H1 (cell line): ENCODE data around the gene AVPR1B. TPM values are rescaled to one million over a fixed set of nuclear protein-coding genes. Genes with fewer than 3 reads are reported as not detected.

Source experiments
- CTCF ChIA-PET: fragments of 300-600 bp; sonication (Branson Sonifier 250); formaldehyde crosslinking; loops from one replicate; lab custom pipeline; 2021; ENCODE audit not compliant: partially characterized antibody; lab: Charles Lee
- POLR2A ChIA-PET: fragments of 300-600 bp; sonication (Branson Sonifier 250); formaldehyde crosslinking; loops from one replicate; lab custom pipeline; 2021; ENCODE audit warnings: inconsistent platforms; ENCODE audit not compliant: partially characterized antibody; lab: Charles Lee
- DNase-seq, 2 experiments: peaks; one replicate each; pipeline versions ENCODE4 v3.0.0 to v3.0.0-alpha.2; 2010 to 2022; ENCODE audit warnings: low spot score in 2 of 2, low read depth in 1 of 2, mixed read lengths in 1 of 2
- FAIRE-seq: peaks from 2 replicates; lab custom pipeline; 2011; peaks lifted over from hg19 to GRCh38; lab: Jason Lieb, UNC
- H2AFZ ChIP-seq: 2 replicates; pipeline ENCODE4 v1.8.1; 2012; ENCODE audit warnings: low read length, inconsistent platforms
- H2AK5ac ChIP-seq: 2 replicates; pipeline ENCODE4 v1.6.1; 2013; ENCODE audit warnings: low read depth, low read length
- H2BK120ac ChIP-seq: replicated peaks from 2 replicates; pipeline ENCODE3; 2013; ENCODE audit warnings: low read depth, low read length, inconsistent platforms
- H2BK12ac ChIP-seq: 2 replicates; pipeline ENCODE4 v1.6.1; 2013; ENCODE audit warnings: low read depth, low read length
- H2BK15ac ChIP-seq: 2 replicates; pipeline ENCODE4 v1.6.1; 2013; ENCODE audit warnings: low read length
- H2BK20ac ChIP-seq: 2 replicates; pipeline ENCODE4 v1.6.1; 2013; ENCODE audit warnings: low read length
- H2BK5ac ChIP-seq: 2 replicates; pipeline ENCODE4 v1.6.1; 2013; ENCODE audit warnings: low read depth, low read length
- H3K14ac ChIP-seq: 2 replicates; pipeline ENCODE4 v1.6.1; 2013; ENCODE audit warnings: inconsistent platforms; ENCODE audit not compliant: insufficient read length
- H3K18ac ChIP-seq: 2 replicates; pipeline ENCODE4 v1.6.1; 2013; ENCODE audit warnings: low read length; ENCODE audit errors: extremely low read depth
- H3K23ac ChIP-seq: 2 replicates; pipeline ENCODE4 v1.6.1; 2013; ENCODE audit warnings: inconsistent platforms; ENCODE audit not compliant: insufficient read length
- H3K23me2 ChIP-seq: 2 replicates; pipeline ENCODE4 v1.6.1; 2013; ENCODE audit warnings: low read depth, low read length
- H3K27ac ChIP-seq: 2 replicates; pipeline ENCODE4 v1.6.1; 2011; ENCODE audit warnings: low read depth, low read length, inconsistent platforms
- H3K27me3 ChIP-seq, 4 experiments: replicated peaks in 1 of 4; 1 replicate in 1 of 4; 2 replicates in 3 of 4; pipeline versions ENCODE4 v1.6.1 to v1.8.1; 2011 to 2013; ENCODE audit warnings: low read length in 3 of 4, mild to moderate bottlenecking in 3 of 4, inconsistent platforms in 2 of 4, mixed read lengths in 2 of 4, moderate library complexity in 1 of 4; ENCODE audit not compliant: control insufficient read depth in 3 of 4, insufficient read depth in 3 of 4; ENCODE audit errors: extremely low read depth in 1 of 4
- H3K36me3 ChIP-seq, 4 experiments: 2 replicates each; pipeline versions ENCODE4 v1.6.1 to v1.8.1; 2011 to 2013; ENCODE audit warnings: mild to moderate bottlenecking in 4 of 4, low read length in 3 of 4, moderate library complexity in 2 of 4, control low read depth in 1 of 4, inconsistent platforms in 1 of 4; ENCODE audit not compliant: insufficient read depth in 4 of 4, control insufficient read depth in 2 of 4
- H3K4ac ChIP-seq: replicated peaks from 2 replicates; pipeline ENCODE3; 2013; ENCODE audit warnings: low read length, low read depth, mixed read lengths, inconsistent platforms; ENCODE audit not compliant: insufficient read length
- H3K4me1 ChIP-seq, 4 experiments: replicated peaks in 1 of 4; 1 replicate in 1 of 4; 2 replicates in 3 of 4; pipeline versions ENCODE4 v1.6.1 to v1.8.1; 2011 to 2013; ENCODE audit warnings: low read length in 3 of 4, inconsistent platforms in 2 of 4, mixed read lengths in 1 of 4; ENCODE audit not compliant: insufficient read depth in 4 of 4, control insufficient read depth in 3 of 4
- H3K4me2 ChIP-seq, 2 experiments: 2 replicates each; pipeline versions ENCODE4 v1.6.1 to v1.8.1; 2011 to 2013; ENCODE audit warnings: low read depth in 2 of 2, low read length in 2 of 2, control low read depth in 1 of 2, inconsistent platforms in 1 of 2, mild to moderate bottlenecking in 1 of 2; ENCODE audit not compliant: insufficient read depth in 1 of 2
- H3K4me3 ChIP-seq, 4 experiments: fragments of 200-600, 300-600 bp in 1 of 4; sonication (generic), shearing (Covaris generic), sonication (Bioruptor Twin) in 1 of 4; 2 replicates each; pipeline versions ENCODE4 v1.5.1 to v1.8.1; 2011 to 2016; ENCODE audit warnings: low read length in 4 of 4, low read depth in 3 of 4, control low read depth in 2 of 4, inconsistent platforms in 2 of 4, mild to moderate bottlenecking in 2 of 4, mixed read lengths in 1 of 4, moderate library complexity in 1 of 4; ENCODE audit not compliant: insufficient read depth in 2 of 4; ENCODE audit errors: extremely low read depth in 1 of 4
- H3K56ac ChIP-seq: replicated peaks from 2 replicates; pipeline ENCODE3; 2013; ENCODE audit warnings: low read depth, mild to moderate bottlenecking, mixed read lengths, low read length, inconsistent platforms; ENCODE audit not compliant: insufficient read length
- H3K79me1 ChIP-seq: 2 replicates; pipeline ENCODE4 v1.6.1; 2013; ENCODE audit warnings: low read depth, low read length, control low read depth
- H3K79me2 ChIP-seq, 2 experiments: 2 replicates each; pipeline versions ENCODE4 v1.6.1 to v1.8.1; 2012 to 2013; ENCODE audit warnings: low read length in 2 of 2, mild to moderate bottlenecking in 2 of 2, inconsistent platforms in 1 of 2; ENCODE audit not compliant: insufficient read depth in 2 of 2, control insufficient read depth in 1 of 2
- H3K9ac ChIP-seq, 4 experiments: replicated peaks in 1 of 4; 1 replicate in 1 of 4; 2 replicates in 3 of 4; pipeline versions ENCODE4 v1.6.1 to v1.8.1; 2011 to 2013; ENCODE audit warnings: low read depth in 3 of 4, low read length in 3 of 4, control low read depth in 2 of 4, mild to moderate bottlenecking in 2 of 4, moderate library complexity in 2 of 4, inconsistent platforms in 1 of 4; ENCODE audit errors: extremely low read depth in 1 of 4
- H3K9me3 ChIP-seq, 2 experiments: 2 replicates each; pipeline versions ENCODE4 v1.6.1 to v1.8.1; 2012 to 2013; ENCODE audit warnings: mild to moderate bottlenecking in 2 of 2, moderate library complexity in 2 of 2, control low read depth in 1 of 2, inconsistent platforms in 1 of 2, low read depth in 1 of 2, low read length in 1 of 2, mixed read lengths in 1 of 2; ENCODE audit not compliant: insufficient read depth in 2 of 2
- H4K20me1 ChIP-seq, 2 experiments: replicated peaks in 1 of 2; 2 replicates each; pipeline versions ENCODE3 to v1.8.1; 2011 to 2013; ENCODE audit warnings: inconsistent platforms in 2 of 2, low read length in 2 of 2, mild to moderate bottlenecking in 1 of 2; ENCODE audit not compliant: insufficient read depth in 2 of 2, control insufficient read depth in 1 of 2
- H4K5ac ChIP-seq: 2 replicates; pipeline ENCODE4 v1.6.1; 2013; ENCODE audit warnings: low read length, low read depth, mixed read lengths, inconsistent platforms; ENCODE audit not compliant: insufficient read length
- H4K8ac ChIP-seq: 2 replicates; pipeline ENCODE4 v1.8.0; 2013; ENCODE audit warnings: mild to moderate bottlenecking, moderate library complexity, low read length, inconsistent platforms; ENCODE audit not compliant: insufficient read depth; ENCODE audit errors: extremely low read depth
- H4K91ac ChIP-seq: replicated peaks from 2 replicates; pipeline ENCODE3; 2013; ENCODE audit warnings: low read length, mixed read lengths, inconsistent platforms; ENCODE audit not compliant: insufficient read length
- BACH1 ChIP-seq: IDR thresholded peaks from 2 replicates; pipeline ENCODE4 v1.6.1; 2012; ENCODE audit warnings: low read length, improper control_type of control experiment
- CHD2 ChIP-seq: IDR thresholded peaks from 2 replicates; pipeline ENCODE4 v1.6.1; 2012; ENCODE audit warnings: low read length, improper control_type of control experiment
- NANOG ChIP-seq: IDR thresholded peaks from 2 replicates; pipeline ENCODE4 v1.6.1; 2011; ENCODE audit warnings: low read length, low read depth, mild to moderate bottlenecking, inconsistent platforms; ENCODE audit not compliant: insufficient read depth, poor library complexity, severe bottlenecking
- POLR2AphosphoS5 ChIP-seq: IDR thresholded peaks from 2 replicates; pipeline ENCODE4 v1.6.1; 2011; ENCODE audit warnings: low read depth, low read length
- RAD21 ChIP-seq, 2 experiments: IDR thresholded peaks in 1 of 2; conservative IDR thresholded peaks in 1 of 2; 2 replicates each; pipeline ENCODE4 v1.6.1; 2011; ENCODE audit warnings: low read depth in 2 of 2, low read length in 2 of 2, improper control_type of control experiment in 1 of 2, inconsistent platforms in 1 of 2, mild to moderate bottlenecking in 1 of 2, moderate library complexity in 1 of 2
- SAP30 ChIP-seq: fragments of 300-600 bp; sonication (generic); IDR thresholded peaks from 2 replicates; pipeline ENCODE4 v1.7.1; 2012; ENCODE audit warnings: low read length, moderate library complexity, mild to moderate bottlenecking, inconsistent platforms; ENCODE audit not compliant: insufficient read depth, insufficient replicate concordance
- SP4 ChIP-seq: IDR thresholded peaks from 2 replicates; pipeline ENCODE4 v1.6.1; 2012; ENCODE audit warnings: low read length, inconsistent platforms
- WGBS, 2 experiments: shearing (Covaris generic) in 1 of 2; methylation state at CpG; one replicate each; pipeline versions ENCODE4 v1.1.6 to v1.1.7; 2013 to 2015; ENCODE audit warnings: low lambda C conversion rate in 2 of 2, mixed read lengths in 2 of 2, inconsistent platforms in 1 of 2, low coverage in 1 of 2, missing lambda C conversion rate in 1 of 2; ENCODE audit not compliant: insufficient replicate concordance in 2 of 2, insufficient coverage in 1 of 2, insufficient read length in 1 of 2; ENCODE audit errors: extremely low coverage in 1 of 2, missing lambda C conversion rate in 1 of 2; 5-methylcytosine and 5-hydroxymethylcytosine counted together
- polyA plus RNA-seq, 7 experiments: library from polyadenylated mRNA; depleted of rRNA in 3 of 7; stranded (reverse) in 5 of 7; unstranded in 2 of 7; fragments of >200 nt in 5 of 7; fragments of 200-250 nt in 2 of 7; gene quantifications; 1 replicate in 5 of 7; 2 replicates in 1 of 7; 4 replicates in 1 of 7; pipeline versions ENCODE4 v1.2.1 to v1.2.3, GENCODE V29; 2011 to 2013; ENCODE audit warnings: missing spikeins in 2 of 7, mixed read lengths in 2 of 7
- total RNA-seq: library from RNA; stranded (reverse); fragmentation: NEBNext Ultra II Directional; extraction: Animal tissue kit (Norgen Biotek cat#: 25700); gene quantifications from 2 replicates; pipeline ENCODE4 v1.2.1, GENCODE V29; 2021
- TF ChIP-seq, protein P1 (sequence below): IDR thresholded peaks from 2 replicates; pipeline ENCODE4 v1.6.1; 2011; ENCODE audit warnings: low read depth, mild to moderate bottlenecking, low read length; ENCODE audit not compliant: insufficient read depth
- TF ChIP-seq, protein P2 (sequence below): IDR thresholded peaks from 2 replicates; pipeline ENCODE4 v1.6.1; 2012; ENCODE audit warnings: low read length, inconsistent platforms

AVPR1B gene
- total and polyA plus RNA-seq, 2 of the 8 experiments (the other 6 are each of a cell fraction or from before 2014, with no cell fraction given): 0.29 to 0.50 TPM

- Histone ChIP-seq H3K23me2 (no peaks in the 10 kb centered on the region), H2AK5ac (no peak overlapping the region), H3K79me2 (no peaks in the 10 kb centered on the region), H2BK120ac (no peak overlapping the region), H3K4me3 (no peak overlapping the region), H3K18ac (no peak overlapping the region), H3K79me1 (no peaks in the 10 kb centered on the region), H4K91ac (no peak overlapping the region), H3K4me2 (no peak overlapping the region), H2BK5ac (no peak overlapping the region), H3K27ac (no peak overlapping the region), H3K56ac (no peak overlapping the region), H4K5ac (no peak overlapping the region), H3K14ac (no peak overlapping the region), H4K20me1 (no peaks in the 10 kb centered on the region), H3K23ac (no peak overlapping the region), H2AFZ (no peak overlapping the region), H4K8ac (no peak overlapping the region), H2BK20ac (no peak overlapping the region), H3K27me3 (no peaks in the 10 kb centered on the region), H3K4ac (no peak overlapping the region), H3K9ac (no peak overlapping the region), H2BK12ac (no peak overlapping the region), H2BK15ac (no peak overlapping the region), H3K4me1 (no peaks in the 10 kb centered on the region), H3K36me3 (no peaks in the 10 kb centered on the region), H3K9me3 (no peaks in the 10 kb centered on the region; a peak in 1 of 4 replicates)
- FAIRE-seq (no peak), DNase-seq (no peak)
- ChIA-PET POLR2A (no interaction called here), CTCF (interaction anchor here (0.8 to 1.1 kb wide), 2 partner anchors 9 to 152 kb away, joined by 3 read pairs; no protein-coding TSS in a partner anchor)
- 79% methylated on average over 2 of the region's 2 CpGs; no CpG with 5 or more reads in 1 of the 2 experiments for WGBS, 2 experiments
- TF ChIP-seq SP4 (no peak), POLR2AphosphoS5 (no peak), NANOG (no peak), RAD21 (IDR thresholded peaks at IDR 0.05 in 1 of 2, conservative IDR thresholded peaks at IDR 0.05 in 1 of 2; ENCODE audit: low read depth in 2 of 2, low read length in 2 of 2) (no peak), BACH1 (no peak), CHD2 (no peak), SAP30 (no peak)
- TF ChIP-seq, protein P1, sequence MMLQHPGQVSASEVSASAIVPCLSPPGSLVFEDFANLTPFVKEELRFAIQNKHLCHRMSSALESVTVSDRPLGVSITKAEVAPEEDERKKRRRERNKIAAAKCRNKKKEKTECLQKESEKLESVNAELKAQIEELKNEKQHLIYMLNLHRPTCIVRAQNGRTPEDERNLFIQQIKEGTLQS: no peak
- TF ChIP-seq, protein P2, sequence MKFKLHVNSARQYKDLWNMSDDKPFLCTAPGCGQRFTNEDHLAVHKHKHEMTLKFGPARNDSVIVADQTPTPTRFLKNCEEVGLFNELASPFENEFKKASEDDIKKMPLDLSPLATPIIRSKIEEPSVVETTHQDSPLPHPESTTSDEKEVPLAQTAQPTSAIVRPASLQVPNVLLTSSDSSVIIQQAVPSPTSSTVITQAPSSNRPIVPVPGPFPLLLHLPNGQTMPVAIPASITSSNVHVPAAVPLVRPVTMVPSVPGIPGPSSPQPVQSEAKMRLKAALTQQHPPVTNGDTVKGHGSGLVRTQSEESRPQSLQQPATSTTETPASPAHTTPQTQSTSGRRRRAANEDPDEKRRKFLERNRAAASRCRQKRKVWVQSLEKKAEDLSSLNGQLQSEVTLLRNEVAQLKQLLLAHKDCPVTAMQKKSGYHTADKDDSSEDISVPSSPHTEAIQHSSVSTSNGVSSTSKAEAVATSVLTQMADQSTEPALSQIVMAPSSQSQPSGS: no peak
Observed at GRCh38 chr1:206136241-206136640, 19.1 kb upstream of the AVPR1B start.
